ENCODE data around the gene PEX6. TPM values are rescaled to one million over a fixed set of nuclear protein-coding genes. Genes with fewer than 3 reads are reported as not detected.

PEX6 gene
- polyA plus RNA-seq, 1 experiment: 6.8 TPM

GRCh38 chr6:42968126-42968701 is 10.8 kb downstream of the PEX6 start:
- ChIA-PET POLR2A (interaction anchor here (1.4 kb wide), 1 partner anchor 11 kb away, joined by 5 read pairs; no protein-coding TSS in a partner anchor), CTCF (no interaction called here)
- no peaks in the 10 kb centered on the region for H3K27me3 ChIP-seq (ENCODE audit: control insufficient read depth, insufficient read depth, low read length)
- TF ChIP-seq CTCF (IDR thresholded peaks at IDR 0.05; ENCODE audit: low read depth, low read length): no peak
- no peaks in the 10 kb centered on the region; the same call in 1 of the 2 replicates for H3K9me3 ChIP-seq (ENCODE audit: control insufficient read depth, insufficient read depth, low read length)
- H3K4me3 ChIP-seq (ENCODE audit: low read depth, low read length): no peak overlapping the region
- no peak overlapping the region for H3K27ac ChIP-seq (ENCODE audit: low read depth, low read length)
- no peak for DNase-seq (ENCODE audit: low read depth, low spot score)

DNA sequence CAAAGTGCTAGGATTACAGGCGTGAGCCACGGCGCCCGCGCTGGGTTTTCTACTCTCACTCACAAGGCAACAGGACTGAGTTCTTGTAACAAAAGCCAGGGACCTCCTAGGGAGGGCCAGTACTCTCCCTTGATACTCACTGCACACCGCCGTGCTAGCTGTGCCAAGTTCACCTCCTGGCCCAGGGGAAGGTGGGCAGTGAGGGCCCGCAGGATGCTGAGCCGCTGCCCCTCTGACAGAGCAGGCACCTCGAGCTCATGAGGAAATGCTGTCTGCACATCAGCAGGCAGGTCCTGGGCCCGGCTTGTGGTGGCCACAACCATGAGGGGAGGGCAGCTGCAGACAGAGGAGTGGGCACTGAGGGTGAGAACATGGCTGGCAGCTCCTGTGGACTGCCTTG is 11.8 kb downstream of the PEX6 start:
- ChIA-PET CTCF (no interaction called here), POLR2A (interaction anchor here (1.3 to 1.4 kb wide), 2 partner anchors 12 kb away, joined by 3 to 5 read pairs; partner anchors contain the start of gene PEX6)
- H3K9me3 ChIP-seq (ENCODE audit: control insufficient read depth, insufficient read depth, low read length): no peaks in the 10 kb centered on the region; the same call in 1 of the 2 replicates
- DNase-seq (ENCODE audit: low read depth, low spot score): no peak
- no peak overlapping the region for H3K4me3 ChIP-seq (ENCODE audit: low read depth, low read length)
- no peak overlapping the region for H3K27ac ChIP-seq (ENCODE audit: low read depth, low read length)
- H3K27me3 ChIP-seq (ENCODE audit: control insufficient read depth, insufficient read depth, low read length): no peaks in the 10 kb centered on the region
- no peak for TF ChIP-seq CTCF (IDR thresholded peaks at IDR 0.05; ENCODE audit: low read depth, low read length)

- Histone ChIP-seq H3K27ac (ENCODE audit: low read depth, low read length) (no peak overlapping the region), H3K27me3 (ENCODE audit: control insufficient read depth, insufficient read depth, low read length) (no peaks in the 10 kb centered on the region), H3K9me3 (ENCODE audit: control insufficient read depth, insufficient read depth, low read length) (no peaks in the 10 kb centered on the region; the same call in 1 of the 2 replicates), H3K4me3 (ENCODE audit: low read depth, low read length) (no peak overlapping the region)
- CTCF ChIA-PET: no interaction called here
- TF ChIP-seq CTCF (IDR thresholded peaks at IDR 0.05; ENCODE audit: low read depth, low read length): no peak
- no peak for DNase-seq (ENCODE audit: low read depth, low spot score)
- POLR2A ChIA-PET: interaction anchor here (0.6 to 1.3 kb wide), 2 partner anchors 11 to 12 kb away, joined by 3 to 6 read pairs; partner anchors contain the start of gene PEX6
These were observed 12.4 kb downstream of the PEX6 start for GRCh38 chr6:42966571-42966970.

GRCh38 chr6:42963855-42964605 is 15.0 kb downstream of the PEX6 start:
- no peaks in the 10 kb centered on the region for H3K27me3 ChIP-seq (ENCODE audit: control insufficient read depth, insufficient read depth, low read length)
- H3K9me3 ChIP-seq (ENCODE audit: control insufficient read depth, insufficient read depth, low read length): no peaks in the 10 kb centered on the region; the same call in 1 of the 2 replicates
- POLR2A ChIA-PET: interaction anchor here (0.6 kb wide), 1 partner anchor 103 kb away, joined by 5 read pairs; no protein-coding TSS in a partner anchor
- H3K27ac ChIP-seq (ENCODE audit: low read depth, low read length): no peak overlapping the region
- peak; percentile 41 for TF ChIP-seq CTCF (IDR thresholded peaks at IDR 0.05; ENCODE audit: low read depth, low read length)
- DNase-seq (ENCODE audit: low read depth, low spot score): peak; percentile 20
- H3K4me3 ChIP-seq (ENCODE audit: low read depth, low read length): no peak overlapping the region
- CTCF ChIA-PET: interaction anchor here (0.6 to 1.2 kb wide), 3 partner anchors 33 to 1337 kb away, joined by 3 read pairs; no protein-coding TSS in a partner anchor
